ENCODE results near the gene UTP20.

GRCh38 chr12:101323255-101323654, 43.4 kb downstream of the UTP20 start:
- TF ChIP-seq CTCF (IDR thresholded peaks at IDR 0.05; ENCODE audit: poor library complexity) (no peak), EZH2 (IDR thresholded peaks at IDR 0.05; ENCODE audit: borderline replicate concordance) (no peak), EZH2phosphoT487 (IDR thresholded peaks at IDR 0.05; ENCODE audit: low read depth, severe bottlenecking, unreplicated experiment) (no peak)

Data from hepatocyte (in vitro differentiated cells).